ENCODE data around the gene EXPH5.

DNA sequence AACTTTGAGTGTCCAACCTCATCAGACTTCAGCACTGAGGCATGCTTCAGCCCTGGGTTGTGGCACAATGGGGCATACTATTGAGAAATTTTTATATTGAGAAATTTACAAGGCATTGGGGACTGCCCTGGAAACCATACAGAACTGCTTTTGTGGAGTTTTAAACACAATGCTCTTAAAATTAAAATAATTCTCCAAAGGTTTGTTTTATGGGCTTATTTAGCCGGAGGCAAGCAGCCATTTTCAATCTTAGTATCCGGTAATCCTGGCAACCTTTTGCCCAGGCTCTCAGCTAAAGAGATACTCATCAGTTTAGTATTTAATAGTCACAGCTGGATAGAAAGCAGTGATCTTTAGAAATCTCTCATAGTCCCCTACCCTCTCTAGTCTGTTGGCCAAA lies 3.1 kb upstream of the EXPH5 start:
- TF ChIP-seq, protein P1, sequence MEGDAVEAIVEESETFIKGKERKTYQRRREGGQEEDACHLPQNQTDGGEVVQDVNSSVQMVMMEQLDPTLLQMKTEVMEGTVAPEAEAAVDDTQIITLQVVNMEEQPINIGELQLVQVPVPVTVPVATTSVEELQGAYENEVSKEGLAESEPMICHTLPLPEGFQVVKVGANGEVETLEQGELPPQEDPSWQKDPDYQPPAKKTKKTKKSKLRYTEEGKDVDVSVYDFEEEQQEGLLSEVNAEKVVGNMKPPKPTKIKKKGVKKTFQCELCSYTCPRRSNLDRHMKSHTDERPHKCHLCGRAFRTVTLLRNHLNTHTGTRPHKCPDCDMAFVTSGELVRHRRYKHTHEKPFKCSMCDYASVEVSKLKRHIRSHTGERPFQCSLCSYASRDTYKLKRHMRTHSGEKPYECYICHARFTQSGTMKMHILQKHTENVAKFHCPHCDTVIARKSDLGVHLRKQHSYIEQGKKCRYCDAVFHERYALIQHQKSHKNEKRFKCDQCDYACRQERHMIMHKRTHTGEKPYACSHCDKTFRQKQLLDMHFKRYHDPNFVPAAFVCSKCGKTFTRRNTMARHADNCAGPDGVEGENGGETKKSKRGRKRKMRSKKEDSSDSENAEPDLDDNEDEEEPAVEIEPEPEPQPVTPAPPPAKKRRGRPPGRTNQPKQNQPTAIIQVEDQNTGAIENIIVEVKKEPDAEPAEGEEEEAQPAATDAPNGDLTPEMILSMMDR (conservative IDR thresholded peaks at IDR 0.05), result no peak
- TF ChIP-seq EZH2 (IDR thresholded peaks at IDR 0.05; ENCODE audit: low read depth), result no peak
